GM21447 (cell line): Measurements from ENCODE around the gene C1orf226.

Source experiments
- ATAC-seq: cut with Tn5 transposase; IDR thresholded peaks from one replicate; pipeline ENCODE4 v1.9.1; 2021; ENCODE audit not compliant: unreplicated experiment

The C1orf226 gene

GRCh38 chr1:162365284-162366020, 16.1 kb upstream of the C1orf226 start:
- ATAC-seq: no peak

- ATAC-seq: no peak
These were observed 15.4 kb upstream of the C1orf226 start for GRCh38 chr1:162366149-162366548.

GRCh38 chr1:162366671-162367070, 14.9 kb upstream of the C1orf226 start:
- no peak for ATAC-seq

GRCh38 chr1:162367073-162367472, 14.5 kb upstream of the C1orf226 start:
- ATAC-seq: no peak

- no peak for ATAC-seq
These were observed 13.8 kb upstream of the C1orf226 start for GRCh38 chr1:162367772-162368171.

- ATAC-seq: no peak
These were observed 13.1 kb upstream of the C1orf226 start for GRCh38 chr1:162368451-162368850.

GRCh38 chr1:162369571-162369970, 12.0 kb upstream of the C1orf226 start:
- no peak for ATAC-seq

- ATAC-seq: no peak
These were observed 11.4 kb upstream of the C1orf226 start for GRCh38 chr1:162370161-162370560.

GRCh38 chr1:162370721-162371120, 10.8 kb upstream of the C1orf226 start:
- no peak for ATAC-seq

- ATAC-seq: no peak
These were observed 9.9 kb upstream of the C1orf226 start for GRCh38 chr1:162371611-162372010.

GRCh38 chr1:162372159-162373071, 9.1 kb upstream of the C1orf226 start:
- ATAC-seq: no peak

GRCh38 chr1:162373072-162373427, 8.5 kb upstream of the C1orf226 start:
- no peak for ATAC-seq

- no peak for ATAC-seq
These were observed 7.8 kb upstream of the C1orf226 start for GRCh38 chr1:162373541-162374260.

GRCh38 chr1:162374406-162374805, 7.1 kb upstream of the C1orf226 start:
- ATAC-seq: no peak

- ATAC-seq: no peak
These were observed 6.1 kb upstream of the C1orf226 start for GRCh38 chr1:162375463-162375862.

- no peak for ATAC-seq
These were observed 4.8 kb upstream of the C1orf226 start, which contains the start of gene SPATA46 for GRCh38 chr1:162376691-162377090. SPATA46 (minus strand) TSS chr1:162376854; CDS start chr1:162376790, 64 bp downstream.

- no peak for ATAC-seq
These were observed 1.3 kb upstream of the C1orf226 start for GRCh38 chr1:162380061-162380846.

- no peak for ATAC-seq
These were observed 618 bp downstream of the C1orf226 start for GRCh38 chr1:162381941-162382750.

- ATAC-seq: no peak
These were observed 1.6 kb downstream of the C1orf226 start for GRCh38 chr1:162383091-162383490.

GRCh38 chr1:162383516-162383915, 2.0 kb downstream of the C1orf226 start:
- ATAC-seq: no peak
